ENCODE measurements around the gene PLXNA4. TPM values are rescaled to one million over a fixed set of nuclear protein-coding genes. Genes with fewer than 3 reads are reported as not detected.

PLXNA4 gene
- total RNA-seq, 1 experiment from 2014 or later: not detected

- Histone ChIP-seq H3K27ac (ENCODE audit: low read depth, low read length) (no peak overlapping the region), H3K27me3 (ENCODE audit: insufficient read depth, low read length) (peaks cover 33% of the 10 kb centered on the region), H3K9me3 (ENCODE audit: control insufficient read depth in 1 of 2, insufficient read depth in 1 of 2, low read depth in 1 of 2, low read length in 2 of 2) (no peaks in the 10 kb centered on the region), H3K79me2 (ENCODE audit: insufficient read depth, low read length) (no peaks in the 10 kb centered on the region), H3K9me2 (ENCODE audit: insufficient read depth) (no peaks in the 10 kb centered on the region), H4K20me1 (ENCODE audit: insufficient read depth) (no peaks in the 10 kb centered on the region), H3K9ac (ENCODE audit: low read length) (no peak overlapping the region), H3K4me1 (ENCODE audit: control insufficient read depth in 1 of 2, insufficient read depth in 2 of 2, low read length in 2 of 2) (no peaks in the 10 kb centered on the region), H3K4me3 (replicated peaks in 1 of 2; ENCODE audit: low read depth in 1 of 2, low read length in 2 of 2) (no peak overlapping the region), H3K4me2 (ENCODE audit: low read length) (no peak overlapping the region), H3K36me3 (ENCODE audit: control insufficient read depth in 1 of 2, insufficient read depth in 2 of 2, low read length in 2 of 2) (no peaks in the 10 kb centered on the region), H2AFZ (ENCODE audit: low read depth, low read length, poor library complexity, severe bottlenecking) (no peak overlapping the region)
- no TSS peak for BruUV-seq (replicated peaks)
- RAD21 ChIA-PET (ENCODE audit: low non-redundant PET in 1 of 2, low total read pairs in 2 of 2, uncharacterized antibody in 2 of 2, unreplicated experiment in 2 of 2): no interaction called here
- TF ChIP-seq JUND (IDR thresholded peaks at IDR 0.05): no peak
- no peak for TF ChIP-seq RAD21 (IDR thresholded peaks at IDR 0.05; ENCODE audit: low read depth)
- TF ChIP-seq REST (IDR thresholded peaks at IDR 0.05; ENCODE audit: low read depth): no peak
- TF ChIP-seq CTCF (IDR thresholded peaks at IDR 0.05 in 2 of 3, conservative IDR thresholded peaks at IDR 0.05 in 1 of 3; ENCODE audit: borderline replicate concordance in 1 of 3, insufficient read depth in 1 of 3, low read depth in 2 of 3, low read length in 2 of 3): no peak
- TF ChIP-seq EZH2 (IDR thresholded peaks at IDR 0.05): no peak
- TF ChIP-seq TCF7L2 (IDR thresholded peaks at IDR 0.05; ENCODE audit: borderline replicate concordance, extremely low read depth, insufficient read depth, insufficient read length): no peak
- no peak for TF ChIP-seq SRF (IDR thresholded peaks at IDR 0.05; ENCODE audit: low read depth)
- TF ChIP-seq CBX3 (IDR thresholded peaks at IDR 0.05; ENCODE audit: low read depth): no peak
- no peak for TF ChIP-seq SIN3A (IDR thresholded peaks at IDR 0.05; ENCODE audit: low read depth)
- TF ChIP-seq POLR2AphosphoS5 (IDR thresholded peaks at IDR 0.05; ENCODE audit: low read depth, low read length): no peak
- TF ChIP-seq POLR2A (IDR thresholded peaks at IDR 0.05; ENCODE audit: borderline replicate concordance, extremely low read depth, insufficient read depth, insufficient read length): no peak
- no peak for TF ChIP-seq ZFX (IDR thresholded peaks at IDR 0.05)
- no peak for TF ChIP-seq ELF1 (IDR thresholded peaks at IDR 0.05; ENCODE audit: borderline replicate concordance, low read depth)
- TF ChIP-seq ZBTB33 (IDR thresholded peaks at IDR 0.05; ENCODE audit: extremely low read depth, insufficient replicate concordance, low read length): no peak
- TF ChIP-seq MAX (IDR thresholded peaks at IDR 0.05): no peak
- no peak for TF ChIP-seq SP1 (IDR thresholded peaks at IDR 0.05; ENCODE audit: low read depth)
- TF ChIP-seq ATF3 (IDR thresholded peaks at IDR 0.05): no peak
- TF ChIP-seq EZH2phosphoT487 (IDR thresholded peaks at IDR 0.05; ENCODE audit: borderline replicate concordance): no peak
- TF ChIP-seq FOSL1 (IDR thresholded peaks at IDR 0.05; ENCODE audit: low read depth): no peak
- ATAC-seq (no peak), DNase-seq (ENCODE audit: low read depth, low spot score) (no peak)
- CTCF ChIA-PET: no interaction called here
- POLR2A ChIA-PET: no interaction called here
- intact Hi-C loops (cut with micrococcal nuclease): no loop called here
These were observed 357.4 kb downstream of the PLXNA4 start for GRCh38 chr7:132218876-132219275.
